H9 (cell line): ENCODE data around the gene PTMA. TPM values are rescaled to one million over a fixed set of nuclear protein-coding genes. Genes with fewer than 3 reads are reported as not detected.
A peak's percentile ranks its signal among the peaks of the same experiment; 100 is the strongest.

ENCODE experiments used
- DNase-seq: peaks from one replicate; pipeline ENCODE4 v3.0.0-alpha.2; 2017
- H2AFZ ChIP-seq: one replicate; pipeline ENCODE4 v1.6.1; 2013; ENCODE audit warnings: mild to moderate bottlenecking, low read length, control low read depth, moderate library complexity
- H2AK5ac ChIP-seq: 2 replicates; pipeline ENCODE4 v1.6.1; 2013; ENCODE audit warnings: low read length, control low read depth, mixed read lengths; ENCODE audit not compliant: insufficient read length
- H2BK120ac ChIP-seq: one replicate; pipeline ENCODE4 v1.6.1; 2013; ENCODE audit warnings: low read depth, mild to moderate bottlenecking, low read length, control low read depth, inconsistent platforms; ENCODE audit not compliant: poor library complexity, severe bottlenecking
- H2BK12ac ChIP-seq: 2 replicates; pipeline ENCODE4 v1.6.1; 2013; ENCODE audit warnings: low read length, control low read depth, mixed read lengths, low read depth; ENCODE audit not compliant: insufficient read length
- H2BK15ac ChIP-seq: 2 replicates; pipeline ENCODE4 v1.6.1; 2013; ENCODE audit warnings: low read depth, low read length, control low read depth
- H2BK20ac ChIP-seq: one replicate; pipeline ENCODE4 v1.6.1; 2013; ENCODE audit warnings: low read depth, mild to moderate bottlenecking, low read length, control low read depth, inconsistent platforms; ENCODE audit not compliant: poor library complexity, severe bottlenecking
- H2BK5ac ChIP-seq: 2 replicates; pipeline ENCODE4 v1.6.1; 2013; ENCODE audit warnings: low read length, control low read depth, mixed read lengths; ENCODE audit not compliant: insufficient read length
- H3K14ac ChIP-seq: 2 replicates; pipeline ENCODE4 v1.6.1; 2013; ENCODE audit warnings: low read length, control low read depth; ENCODE audit not compliant: insufficient read depth
- H3K18ac ChIP-seq: 2 replicates; pipeline ENCODE4 v1.6.1; 2013; ENCODE audit warnings: low read depth, mild to moderate bottlenecking, mixed read lengths, low read length, control low read depth; ENCODE audit not compliant: insufficient read length
- H3K23ac ChIP-seq: 2 replicates; pipeline ENCODE4 v1.6.1; 2013; ENCODE audit warnings: low read length, control low read depth, mixed read lengths, low read depth; ENCODE audit not compliant: insufficient read length
- H3K23me2 ChIP-seq: 2 replicates; pipeline ENCODE4 v1.6.1; 2013; ENCODE audit warnings: low read depth, mild to moderate bottlenecking, mixed read lengths, low read length, control low read depth; ENCODE audit not compliant: insufficient read length, poor library complexity, severe bottlenecking
- H3K27ac ChIP-seq: 2 replicates; pipeline ENCODE4 v1.5.1; 2013; ENCODE audit warnings: low read length, control low read depth, mixed read lengths, low read depth; ENCODE audit not compliant: insufficient read length
- H3K27me3 ChIP-seq: 2 replicates; pipeline ENCODE4 v1.6.1; 2013; ENCODE audit warnings: low read length, control low read depth, inconsistent platforms; ENCODE audit not compliant: insufficient read depth
- H3K4ac ChIP-seq: 2 replicates; pipeline ENCODE4 v1.6.1; 2013; ENCODE audit warnings: low read depth, mild to moderate bottlenecking, control low read depth, inconsistent platforms, low read length, moderate library complexity
- H3K4me1 ChIP-seq: 2 replicates; pipeline ENCODE4 v1.6.1; 2013; ENCODE audit warnings: low read length, control low read depth, inconsistent platforms; ENCODE audit not compliant: insufficient read depth
- H3K4me2 ChIP-seq: 2 replicates; pipeline ENCODE4 v1.6.1; 2013; ENCODE audit warnings: low read length, control low read depth, mixed read lengths; ENCODE audit not compliant: insufficient read length, insufficient read depth
- H3K56ac ChIP-seq: 2 replicates; pipeline ENCODE4 v1.6.1; 2013; ENCODE audit warnings: low read depth, mild to moderate bottlenecking, mixed read lengths, low read length, control low read depth; ENCODE audit not compliant: insufficient read length
- H3K79me1 ChIP-seq: 2 replicates; pipeline ENCODE4 v1.6.1; 2013; ENCODE audit warnings: low read depth, mild to moderate bottlenecking, moderate library complexity, low read length, control low read depth, inconsistent platforms; ENCODE audit not compliant: insufficient read depth, poor library complexity, severe bottlenecking
- H3K79me2 ChIP-seq: 2 replicates; pipeline ENCODE4 v1.6.1; 2013; ENCODE audit warnings: low read length, control low read depth, inconsistent platforms; ENCODE audit not compliant: insufficient read depth
- H3K9ac ChIP-seq: 2 replicates; pipeline ENCODE4 v1.6.1; 2013; ENCODE audit warnings: low read length, control low read depth, mixed read lengths; ENCODE audit not compliant: insufficient read length; ENCODE audit errors: extremely low read depth
- H3K9me3 ChIP-seq: one replicate; pipeline ENCODE4 v1.6.1; 2013; ENCODE audit warnings: low read depth, low read length, inconsistent platforms; ENCODE audit not compliant: control insufficient read depth
- H3T11ph ChIP-seq: one replicate; pipeline ENCODE4 v1.6.1; 2013; ENCODE audit warnings: mild to moderate bottlenecking, low read length, control low read depth, inconsistent platforms
- H4K20me1 ChIP-seq: one replicate; pipeline ENCODE4 v1.6.1; 2013; ENCODE audit not compliant: control insufficient read depth, insufficient read length, insufficient read depth
- H4K5ac ChIP-seq: 2 replicates; pipeline ENCODE4 v1.6.1; 2013; ENCODE audit warnings: low read depth, mild to moderate bottlenecking, mixed read lengths, low read length, control low read depth; ENCODE audit not compliant: insufficient read length
- H4K8ac ChIP-seq: replicated peaks from 2 replicates; pipeline ENCODE4 v1.6.1; 2013; ENCODE audit warnings: low read length, control low read depth, mixed read lengths, low read depth; ENCODE audit not compliant: insufficient read length
- H4K91ac ChIP-seq: 2 replicates; pipeline ENCODE4 v1.6.1; 2013; ENCODE audit warnings: low read depth, mild to moderate bottlenecking, moderate library complexity, mixed read lengths, low read length, control low read depth; ENCODE audit not compliant: insufficient read length
- H3K27ac Mint-ChIP-seq, 3 experiments: 2 replicates in 2 of 3; 3 replicates in 1 of 3; pipeline ENCODE4 v1.8.0; 2020 to 2021; ENCODE audit warnings: mixed read lengths in 3 of 3, mild to moderate bottlenecking in 1 of 3, moderate library complexity in 1 of 3
- H3K27me3 Mint-ChIP-seq: 2 replicates; pipeline ENCODE4 v1.8.0; 2021; ENCODE audit warnings: low read depth, mild to moderate bottlenecking, moderate library complexity, mixed read lengths
- H3K36me3 Mint-ChIP-seq, 3 experiments: 2 replicates in 2 of 3; 3 replicates in 1 of 3; pipeline ENCODE4 v1.8.0; 2020 to 2021; ENCODE audit warnings: low read depth in 3 of 3, mixed read lengths in 3 of 3; ENCODE audit not compliant: insufficient read depth in 1 of 3
- H3K4me1 Mint-ChIP-seq, 2 experiments: 2 replicates each; pipeline ENCODE4 v1.8.0; 2020; ENCODE audit warnings: mixed read lengths in 2 of 2
- H3K4me3 Mint-ChIP-seq, 2 experiments: 2 replicates in 1 of 2; 3 replicates in 1 of 2; pipeline ENCODE4 v1.8.0; 2020 to 2021; ENCODE audit warnings: mild to moderate bottlenecking in 2 of 2, mixed read lengths in 2 of 2, moderate library complexity in 1 of 2
- H3K9me3 Mint-ChIP-seq, 2 experiments: 2 replicates in 1 of 2; 3 replicates in 1 of 2; pipeline ENCODE4 v1.8.0; 2020; ENCODE audit warnings: mild to moderate bottlenecking in 2 of 2, mixed read lengths in 2 of 2, moderate library complexity in 1 of 2
- WGBS: extraction: QIAGEN DNeasy Blood & Tissue Kit; methylation state at CpG from one replicate; pipeline ENCODE4 v1.1.7; 2013; ENCODE audit warnings: missing lambda C conversion rate, low lambda C conversion rate, mixed read lengths; ENCODE audit not compliant: insufficient read length; ENCODE audit errors: extremely low coverage; 5-methylcytosine and 5-hydroxymethylcytosine counted together
- total RNA-seq: library from RNA; stranded (reverse); gene quantifications from 2 replicates; pipeline ENCODE4 v1.2.1, GENCODE V29; 2021
- TF ChIP-seq, protein P1 (sequence below): fragments of 200-600 bp; sonication (generic); conservative IDR thresholded peaks from 3 replicates; pipeline ENCODE4 v1.8.0; 2021; ENCODE audit warnings: antibody characterized with exemption, mild to moderate bottlenecking

Gene PTMA
- total RNA-seq, 1 experiment from 2014 or later = 1,963 TPM

DNA sequence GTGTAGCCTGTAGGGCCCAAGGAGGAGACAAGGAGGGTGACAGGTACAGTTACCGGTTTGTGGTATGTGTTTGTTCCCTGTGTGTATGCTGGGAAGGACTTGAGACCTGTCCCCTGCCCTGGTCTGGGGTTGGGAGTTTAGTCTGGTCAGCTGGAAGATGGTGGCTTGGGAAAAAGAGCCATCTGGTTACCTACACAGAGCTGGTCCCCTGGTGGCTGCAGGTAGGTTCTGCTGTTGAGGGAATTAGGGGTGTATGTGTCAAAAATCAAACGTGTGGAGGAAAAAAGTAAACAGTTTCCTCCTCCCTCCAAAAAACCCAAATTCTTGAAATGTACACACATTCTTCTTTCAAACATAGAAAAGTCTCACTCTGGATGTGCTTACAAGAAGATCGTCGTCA is 24.3 kb downstream of the PTMA start:
- H3T11ph ChIP-seq = no peak overlapping the region
- Mint-ChIP-seq H3K27me3 (no peaks in the 10 kb centered on the region), H3K27ac (no peak overlapping the region), H3K36me3 (peaks cover 10 to 33% (median 16%) of the 10 kb centered on the region in 3 experiments; a peak in 5 of 7 replicates), H3K4me1 (peaks cover 2 to 3% of the 10 kb centered on the region in 2 experiments; a peak in 3 of 4 replicates), H3K4me3 (no peak overlapping the region), H3K9me3 (no peaks in the 10 kb centered on the region)
- no peaks in the 10 kb centered on the region for H3K79me2 ChIP-seq
- no peak overlapping the region for H3K9ac ChIP-seq
- H4K91ac ChIP-seq = no peak overlapping the region
- H3K4me2 ChIP-seq = no peak overlapping the region
- H2BK5ac ChIP-seq = no peak overlapping the region
- no peak for DNase-seq
- no peaks in the 10 kb centered on the region for H3K27me3 ChIP-seq
- H3K4me1 ChIP-seq = no peaks in the 10 kb centered on the region
- H2AK5ac ChIP-seq = no peak overlapping the region
- no peak overlapping the region for H3K27ac ChIP-seq
- H2BK12ac ChIP-seq = no peak overlapping the region
- no peak overlapping the region for H3K4ac ChIP-seq
- no peak overlapping the region for H4K5ac ChIP-seq
- no peak overlapping the region for H2BK20ac ChIP-seq
- no peak overlapping the region for H2BK120ac ChIP-seq
- no CpG with 5 or more reads among the region's 4 CpGs for WGBS
- H4K8ac ChIP-seq = no peak overlapping the region
- no peak overlapping the region for H2AFZ ChIP-seq
- H3K56ac ChIP-seq = no peak overlapping the region
- no peaks in the 10 kb centered on the region for H4K20me1 ChIP-seq
- no peak overlapping the region for H2BK15ac ChIP-seq
- no peak overlapping the region for H3K14ac ChIP-seq
- no peaks in the 10 kb centered on the region for H3K9me3 ChIP-seq
- H3K79me1 ChIP-seq = no peaks in the 10 kb centered on the region
- H3K18ac ChIP-seq = no peak overlapping the region
- no peaks in the 10 kb centered on the region for H3K23me2 ChIP-seq
- TF ChIP-seq, protein P1, sequence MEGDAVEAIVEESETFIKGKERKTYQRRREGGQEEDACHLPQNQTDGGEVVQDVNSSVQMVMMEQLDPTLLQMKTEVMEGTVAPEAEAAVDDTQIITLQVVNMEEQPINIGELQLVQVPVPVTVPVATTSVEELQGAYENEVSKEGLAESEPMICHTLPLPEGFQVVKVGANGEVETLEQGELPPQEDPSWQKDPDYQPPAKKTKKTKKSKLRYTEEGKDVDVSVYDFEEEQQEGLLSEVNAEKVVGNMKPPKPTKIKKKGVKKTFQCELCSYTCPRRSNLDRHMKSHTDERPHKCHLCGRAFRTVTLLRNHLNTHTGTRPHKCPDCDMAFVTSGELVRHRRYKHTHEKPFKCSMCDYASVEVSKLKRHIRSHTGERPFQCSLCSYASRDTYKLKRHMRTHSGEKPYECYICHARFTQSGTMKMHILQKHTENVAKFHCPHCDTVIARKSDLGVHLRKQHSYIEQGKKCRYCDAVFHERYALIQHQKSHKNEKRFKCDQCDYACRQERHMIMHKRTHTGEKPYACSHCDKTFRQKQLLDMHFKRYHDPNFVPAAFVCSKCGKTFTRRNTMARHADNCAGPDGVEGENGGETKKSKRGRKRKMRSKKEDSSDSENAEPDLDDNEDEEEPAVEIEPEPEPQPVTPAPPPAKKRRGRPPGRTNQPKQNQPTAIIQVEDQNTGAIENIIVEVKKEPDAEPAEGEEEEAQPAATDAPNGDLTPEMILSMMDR = peak; percentile 59
- no peak overlapping the region for H3K23ac ChIP-seq
